Activated CD4-positive, alpha-beta T cell treated with anti-CD3 and anti-CD28 coated beads, Interleukin-2, amount 10 ng/mL, durations not matched to agents 7 days and 5 days (primary cell): ENCODE data around the gene CTNNB1. TPM values are rescaled to one million over a fixed set of nuclear protein-coding genes. Genes with fewer than 3 reads are reported as not detected.

ENCODE experiments used
- CTCF ChIA-PET: fragments of 350-600 bp; sonication (Branson Sonifier 250); formaldehyde crosslinking; loops from one replicate; lab custom pipeline; 2021; ENCODE audit warnings: antibody characterized with exemption; lab: Charles Lee
- POLR2A ChIA-PET: fragments of 350-600 bp; sonication (Branson Sonifier 250); formaldehyde crosslinking; loops from one replicate; lab custom pipeline; 2021; ENCODE audit warnings: antibody characterized with exemption; lab: Charles Lee
- DNase-seq: peaks from one replicate; pipeline ENCODE4 v3.0.0-alpha.2; 2020
- H3K27ac Mint-ChIP-seq: one replicate; pipeline ENCODE4 v1.8.0; 2021; ENCODE audit warnings: mild to moderate bottlenecking, moderate library complexity, mixed read lengths
- H3K27me3 Mint-ChIP-seq: one replicate; pipeline ENCODE4 v1.8.0; 2021; ENCODE audit warnings: mixed read lengths
- H3K36me3 Mint-ChIP-seq: one replicate; pipeline ENCODE4 v1.8.0; 2021; ENCODE audit warnings: low read depth, mixed read lengths
- H3K4me1 Mint-ChIP-seq: one replicate; pipeline ENCODE4 v1.8.0; 2021; ENCODE audit warnings: mixed read lengths
- H3K4me3 Mint-ChIP-seq: one replicate; pipeline ENCODE4 v1.8.0; 2021; ENCODE audit warnings: mild to moderate bottlenecking, moderate library complexity, mixed read lengths
- H3K9me3 Mint-ChIP-seq: one replicate; pipeline ENCODE4 v1.8.0; 2021; ENCODE audit warnings: mixed read lengths
- total RNA-seq, 2 experiments: library from RNA; stranded (reverse); gene quantifications; one replicate each; pipeline ENCODE4 v1.2.3, GENCODE V29; 2021

Gene CTNNB1
- total RNA-seq, 2 experiments from 2014 or later: 118 to 129 TPM

DNA sequence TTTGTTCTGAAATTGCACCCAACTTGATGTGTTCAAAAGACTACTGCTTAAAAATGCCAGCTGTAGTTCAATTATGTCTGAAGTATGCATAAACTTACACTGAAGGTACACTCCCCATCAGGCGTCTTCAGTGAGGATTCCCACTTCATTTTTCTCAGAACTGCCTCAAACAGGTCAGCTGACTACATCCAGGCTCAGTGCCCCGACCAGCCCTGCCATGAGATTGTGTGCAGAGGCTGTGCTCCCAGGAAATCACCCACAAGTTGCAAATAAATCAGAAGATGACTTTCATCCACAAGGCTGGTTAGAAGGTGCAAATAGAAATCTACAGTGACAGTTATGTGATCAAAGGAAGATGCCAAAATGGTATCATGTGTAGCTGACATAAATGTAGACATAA is 51.5 kb downstream of the CTNNB1 start:
- H3K36me3 Mint-ChIP-seq: no peaks in the 10 kb centered on the region
- no peak overlapping the region for H3K27ac Mint-ChIP-seq
- POLR2A ChIA-PET: no interaction called here
- no peaks in the 10 kb centered on the region for H3K4me1 Mint-ChIP-seq
- H3K27me3 Mint-ChIP-seq: no peaks in the 10 kb centered on the region
- H3K9me3 Mint-ChIP-seq: peaks cover 5% of the 10 kb centered on the region
- CTCF ChIA-PET: no interaction called here
- H3K4me3 Mint-ChIP-seq: no peak overlapping the region
- no peak for DNase-seq

DNA sequence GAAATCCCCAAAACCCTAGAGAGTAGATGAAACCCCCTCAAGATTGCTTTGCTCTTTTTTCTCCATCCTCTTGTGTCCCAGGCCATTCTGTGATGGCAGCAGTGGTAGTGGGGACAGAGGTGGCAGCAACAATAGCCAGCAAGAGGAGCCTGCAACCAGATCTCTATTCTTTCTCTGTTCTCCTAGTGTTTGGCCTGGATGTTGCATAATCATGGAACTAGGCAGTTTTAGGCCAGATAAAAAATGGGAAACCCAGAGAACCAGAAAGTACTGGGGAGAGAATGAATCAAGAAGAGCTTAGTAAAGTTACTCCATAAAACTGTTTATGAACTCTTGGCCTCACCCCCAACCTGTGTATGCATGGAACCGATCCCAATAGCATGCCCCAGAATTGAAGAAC is 52.3 kb downstream of the CTNNB1 start:
- Mint-ChIP-seq H3K27ac (no peak overlapping the region), H3K27me3 (no peaks in the 10 kb centered on the region), H3K36me3 (no peaks in the 10 kb centered on the region), H3K4me3 (no peak overlapping the region), H3K4me1 (no peaks in the 10 kb centered on the region), H3K9me3 (peaks cover 5% of the 10 kb centered on the region)
- DNase-seq: no peak
- ChIA-PET POLR2A (no interaction called here), CTCF (no interaction called here)

GRCh38 chr3:41258239-41258800 is 59.0 kb downstream of the CTNNB1 start:
- Mint-ChIP-seq H3K36me3 (no peaks in the 10 kb centered on the region), H3K4me1 (no peaks in the 10 kb centered on the region), H3K27ac (no peak overlapping the region), H3K4me3 (no peak overlapping the region), H3K9me3 (no peaks in the 10 kb centered on the region), H3K27me3 (no peaks in the 10 kb centered on the region)
- POLR2A ChIA-PET: no interaction called here
- CTCF ChIA-PET: no interaction called here
- DNase-seq: no peak

DNA sequence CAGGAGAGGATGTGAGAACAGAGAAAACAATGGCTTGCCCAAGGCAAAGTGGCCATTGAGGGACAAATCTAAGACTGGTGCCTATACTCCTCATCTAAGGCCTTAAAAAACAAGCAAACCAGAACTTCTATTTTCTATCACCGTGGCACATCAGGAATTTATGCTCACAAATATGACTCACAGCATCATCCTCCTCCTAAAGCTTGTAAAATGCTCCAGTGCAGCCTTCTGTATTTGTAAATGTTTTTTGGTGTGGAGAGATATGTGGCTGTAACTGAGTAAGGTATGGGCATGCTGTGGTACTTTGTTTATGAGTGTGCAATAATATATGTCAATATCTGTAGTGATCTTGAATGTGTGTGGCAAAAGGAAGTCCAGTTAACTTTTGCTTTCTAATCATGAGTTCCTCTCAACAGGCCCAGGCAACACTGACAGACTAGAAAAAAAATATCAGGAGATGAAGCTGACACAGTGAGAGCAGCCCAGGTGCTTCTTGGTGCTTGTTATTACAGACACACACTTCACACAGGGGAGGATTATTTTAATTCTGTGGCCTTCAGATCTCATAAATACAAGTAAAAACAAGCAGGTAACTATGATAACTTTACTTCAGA is 60.3 kb downstream of the CTNNB1 start:
- no peak for DNase-seq
- POLR2A ChIA-PET: no interaction called here
- H3K27me3 Mint-ChIP-seq: no peaks in the 10 kb centered on the region
- CTCF ChIA-PET: no interaction called here
- H3K4me1 Mint-ChIP-seq: no peaks in the 10 kb centered on the region
- no peak overlapping the region for H3K4me3 Mint-ChIP-seq
- no peak overlapping the region for H3K27ac Mint-ChIP-seq
- H3K36me3 Mint-ChIP-seq: no peaks in the 10 kb centered on the region
- H3K9me3 Mint-ChIP-seq: no peaks in the 10 kb centered on the region

DNA sequence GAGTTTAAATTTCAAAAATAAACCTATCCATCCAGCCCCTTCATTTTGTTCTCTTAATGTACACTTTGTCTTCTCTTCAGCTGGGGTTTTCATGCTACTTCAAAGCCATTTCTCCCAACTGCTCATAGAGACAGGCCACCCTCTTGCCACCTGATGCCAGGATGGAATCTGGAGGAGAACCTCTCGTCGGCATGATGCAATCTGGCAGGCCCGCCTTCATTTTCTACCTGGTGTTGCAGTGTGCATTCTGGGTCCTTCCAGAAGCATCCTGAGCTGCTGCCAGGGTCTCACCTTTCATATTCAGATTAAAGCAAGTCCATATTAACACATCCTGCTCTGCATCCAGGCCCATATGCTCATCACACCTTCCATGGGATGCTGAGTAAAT is 60.8 kb downstream of the CTNNB1 start:
- H3K4me3 Mint-ChIP-seq: no peak overlapping the region
- DNase-seq: no peak
- ChIA-PET CTCF (no interaction called here), POLR2A (no interaction called here)
- no peak overlapping the region for H3K27ac Mint-ChIP-seq
- no peaks in the 10 kb centered on the region for H3K9me3 Mint-ChIP-seq
- H3K4me1 Mint-ChIP-seq: no peaks in the 10 kb centered on the region
- H3K27me3 Mint-ChIP-seq: no peaks in the 10 kb centered on the region
- no peaks in the 10 kb centered on the region for H3K36me3 Mint-ChIP-seq

GRCh38 chr3:41265011-41265545 is 65.8 kb downstream of the CTNNB1 start:
- CTCF ChIA-PET: no interaction called here
- no peak for DNase-seq
- POLR2A ChIA-PET: no interaction called here
- Mint-ChIP-seq H3K4me1 (no peaks in the 10 kb centered on the region), H3K36me3 (no peaks in the 10 kb centered on the region), H3K4me3 (no peak overlapping the region), H3K9me3 (no peaks in the 10 kb centered on the region), H3K27me3 (no peaks in the 10 kb centered on the region), H3K27ac (no peak overlapping the region)

DNA sequence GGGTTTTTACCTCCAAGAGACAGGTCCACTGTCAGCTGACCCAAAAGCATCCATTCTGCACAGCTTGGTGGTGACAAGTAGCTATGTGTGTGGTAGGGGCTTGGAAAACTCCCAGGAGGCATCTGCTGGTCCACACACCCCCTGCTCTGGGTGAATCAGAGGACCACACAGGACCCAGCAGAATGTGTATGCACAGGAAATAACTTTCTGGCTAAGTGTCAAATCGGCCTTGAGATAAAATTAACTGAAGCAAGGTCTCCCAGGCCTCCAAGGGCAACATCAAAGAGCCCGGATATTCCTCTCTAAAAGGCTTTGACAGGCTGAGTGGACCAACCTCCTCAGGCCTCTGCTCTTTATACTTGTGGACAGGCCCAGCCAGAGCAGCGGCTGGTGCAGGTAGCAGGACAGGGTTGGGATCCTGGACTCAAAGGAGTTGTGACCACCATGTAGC is 66.5 kb downstream of the CTNNB1 start:
- Mint-ChIP-seq H3K36me3 (no peaks in the 10 kb centered on the region), H3K9me3 (no peaks in the 10 kb centered on the region), H3K4me3 (no peak overlapping the region), H3K27ac (no peak overlapping the region), H3K27me3 (no peaks in the 10 kb centered on the region), H3K4me1 (no peaks in the 10 kb centered on the region)
- no peak for DNase-seq
- POLR2A ChIA-PET: no interaction called here
- CTCF ChIA-PET: no interaction called here

DNA sequence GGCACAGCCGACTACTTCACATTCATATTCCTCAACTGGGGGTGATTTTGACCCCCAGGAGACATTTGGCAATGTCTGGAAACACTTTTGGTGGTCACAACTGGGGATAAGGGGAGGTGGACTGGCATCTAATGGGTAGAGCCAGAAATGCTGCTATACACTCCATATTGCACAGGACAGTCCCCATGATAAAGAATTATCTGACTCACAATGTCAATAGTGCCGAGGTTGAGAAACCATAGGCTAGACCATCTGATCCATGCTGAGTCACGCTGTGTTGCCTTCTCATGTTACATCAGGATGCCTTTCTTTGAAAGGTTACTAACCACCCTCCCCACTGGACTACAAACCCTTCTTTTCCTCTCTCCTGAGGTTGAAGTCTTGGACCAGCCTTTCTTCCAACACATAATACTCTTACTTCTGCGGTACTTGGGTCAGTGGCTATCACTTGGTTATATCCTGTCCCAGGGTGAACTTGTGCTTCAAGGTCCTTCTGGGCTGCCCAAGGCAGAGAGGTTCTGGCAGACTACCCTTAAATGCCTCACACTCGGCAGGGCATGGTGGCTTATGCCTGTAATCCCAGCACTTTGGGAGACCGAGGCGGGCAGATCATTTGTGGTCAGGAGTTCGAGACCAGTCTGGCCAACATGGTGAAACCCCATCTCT is 68.8 kb downstream of the CTNNB1 start:
- DNase-seq: no peak
- Mint-ChIP-seq H3K4me3 (no peak overlapping the region), H3K27me3 (no peaks in the 10 kb centered on the region), H3K4me1 (no peaks in the 10 kb centered on the region), H3K36me3 (no peaks in the 10 kb centered on the region), H3K27ac (no peak overlapping the region), H3K9me3 (no peaks in the 10 kb centered on the region)
- ChIA-PET POLR2A (no interaction called here), CTCF (no interaction called here)

DNA sequence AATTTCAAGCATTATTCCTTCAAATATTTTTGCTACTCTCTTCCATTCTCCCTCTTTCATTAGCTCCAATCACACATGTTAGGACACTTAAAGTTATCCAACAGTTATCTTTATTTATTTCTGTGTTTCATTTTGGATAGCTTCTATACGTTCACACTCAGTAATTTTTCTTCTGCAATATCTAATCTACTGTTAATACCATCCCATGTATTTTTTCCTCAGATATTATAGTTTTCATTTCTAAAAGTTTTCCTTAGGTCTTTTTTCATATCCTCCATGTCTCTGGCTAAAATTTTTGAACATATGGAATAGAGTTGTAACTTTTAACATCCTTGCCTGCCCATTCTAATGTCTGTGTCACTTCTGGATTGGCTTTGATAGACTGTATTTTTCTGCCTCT is 73.4 kb downstream of the CTNNB1 start:
- POLR2A ChIA-PET: no interaction called here
- Mint-ChIP-seq H3K27me3 (no peaks in the 10 kb centered on the region), H3K4me3 (no peak overlapping the region), H3K27ac (no peak overlapping the region), H3K4me1 (no peaks in the 10 kb centered on the region), H3K36me3 (peaks cover 3% of the 10 kb centered on the region), H3K9me3 (peaks cover 7% of the 10 kb centered on the region)
- DNase-seq: no peak
- CTCF ChIA-PET: no interaction called here

GRCh38 chr3:41274944-41275668 is 75.8 kb downstream of the CTNNB1 start:
- ChIA-PET CTCF (interaction anchor here (0.9 kb wide), 1 partner anchor 8 kb away, joined by 3 read pairs; no protein-coding TSS in a partner anchor), POLR2A (no interaction called here)
- Mint-ChIP-seq H3K36me3 (peaks cover 3% of the 10 kb centered on the region), H3K27ac (no peak overlapping the region), H3K4me1 (no peaks in the 10 kb centered on the region), H3K4me3 (no peak overlapping the region), H3K9me3 (peaks cover 7% of the 10 kb centered on the region), H3K27me3 (no peaks in the 10 kb centered on the region)
- no peak for DNase-seq

DNA sequence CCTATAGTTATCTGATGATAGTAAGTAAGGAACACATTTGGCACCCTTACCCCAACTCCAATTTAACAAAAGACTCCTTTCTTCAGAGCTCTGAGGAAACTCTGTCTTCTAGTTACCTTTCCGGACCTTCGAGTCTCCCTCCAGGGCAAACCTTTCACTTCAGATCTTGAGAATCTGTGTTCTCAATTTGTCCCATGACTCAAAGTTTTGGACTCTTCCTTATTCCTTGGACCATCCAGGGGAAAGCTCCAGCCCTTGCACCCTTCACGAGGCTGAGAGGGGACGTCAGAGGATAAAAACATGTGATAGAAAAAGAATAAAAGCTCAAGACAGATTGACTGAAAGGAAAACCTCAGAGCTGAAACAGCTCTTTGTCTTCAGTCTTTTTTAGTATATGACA is 76.9 kb downstream of the CTNNB1 start:
- CTCF ChIA-PET: interaction anchor here (0.9 kb wide), 1 partner anchor 9 kb away, joined by 3 read pairs; no protein-coding TSS in a partner anchor

GRCh38 chr3:41277790-41278465 is 78.6 kb downstream of the CTNNB1 start:
- no peak overlapping the region for H3K27ac Mint-ChIP-seq
- H3K4me3 Mint-ChIP-seq: no peak overlapping the region
- H3K9me3 Mint-ChIP-seq: peaks cover 7% of the 10 kb centered on the region
- no peaks in the 10 kb centered on the region for H3K4me1 Mint-ChIP-seq
- DNase-seq: no peak
- H3K27me3 Mint-ChIP-seq: no peaks in the 10 kb centered on the region
- peaks cover 3% of the 10 kb centered on the region for H3K36me3 Mint-ChIP-seq
- ChIA-PET CTCF (no interaction called here), POLR2A (no interaction called here)

More for the DNA sequence above, 76.9 kb downstream of the CTNNB1 start:
- Mint-ChIP-seq H3K4me1 (no peaks in the 10 kb centered on the region), H3K4me3 (no peak overlapping the region), H3K9me3 (peaks cover 7% of the 10 kb centered on the region), H3K27me3 (no peaks in the 10 kb centered on the region), H3K27ac (no peak overlapping the region), H3K36me3 (peaks cover 3% of the 10 kb centered on the region)
- no peak for DNase-seq
- POLR2A ChIA-PET: no interaction called here
